HUES64 (cell line): ENCODE data around the gene GPR142. TPM values are rescaled to one million over a fixed set of nuclear protein-coding genes. Genes with fewer than 3 reads are reported as not detected.

Experiments
- H3K27ac ChIP-seq: 2 replicates; pipeline ENCODE4 v1.7.0; 2013; ENCODE audit warnings: low read depth, low read length, inconsistent platforms
- H3K27me3 ChIP-seq: 2 replicates; pipeline ENCODE4 v1.6.1; 2013; ENCODE audit warnings: mild to moderate bottlenecking, low read length; ENCODE audit not compliant: insufficient read depth
- H3K36me3 ChIP-seq: 2 replicates; pipeline ENCODE4 v1.6.1; 2013; ENCODE audit warnings: mild to moderate bottlenecking, low read length; ENCODE audit not compliant: insufficient read depth
- H3K4me1 ChIP-seq: 2 replicates; pipeline ENCODE4 v1.6.1; 2013; ENCODE audit warnings: mild to moderate bottlenecking, low read length, moderate library complexity; ENCODE audit not compliant: insufficient read depth
- H3K4me3 ChIP-seq: 2 replicates; pipeline ENCODE4 v1.5.1; 2013; ENCODE audit warnings: mild to moderate bottlenecking, low read length, moderate library complexity
- H3K9ac ChIP-seq: 2 replicates; pipeline ENCODE4 v1.6.1; 2013; ENCODE audit warnings: mild to moderate bottlenecking, low read depth, low read length
- H3K9me3 ChIP-seq: 2 replicates; pipeline ENCODE4 v1.6.1; 2013; ENCODE audit warnings: low read depth, low read length; ENCODE audit not compliant: insufficient read depth
- WGBS: fragments of 150-250, 120-280 bp; methylation state at CpG from one replicate; pipeline ENCODE4 v1.1.7; 2013; ENCODE audit warnings: missing lambda C conversion rate; 5-methylcytosine and 5-hydroxymethylcytosine counted together
- polyA plus RNA-seq, 2 experiments: library from polyadenylated mRNA; stranded (reverse); fragments of 50-300 nt; gene quantifications; one replicate each; pipeline ENCODE4 v1.2.3, GENCODE V29; 2013

GPR142 gene, protein sequence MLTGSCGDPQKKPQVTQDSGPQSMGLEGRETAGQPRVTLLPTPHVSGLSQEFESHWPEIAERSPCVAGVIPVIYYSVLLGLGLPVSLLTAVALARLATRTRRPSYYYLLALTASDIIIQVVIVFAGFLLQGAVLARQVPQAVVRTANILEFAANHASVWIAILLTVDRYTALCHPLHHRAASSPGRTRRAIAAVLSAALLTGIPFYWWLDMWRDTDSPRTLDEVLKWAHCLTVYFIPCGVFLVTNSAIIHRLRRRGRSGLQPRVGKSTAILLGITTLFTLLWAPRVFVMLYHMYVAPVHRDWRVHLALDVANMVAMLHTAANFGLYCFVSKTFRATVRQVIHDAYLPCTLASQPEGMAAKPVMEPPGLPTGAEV
- polyA plus RNA-seq (2013, experiment 1 of 2) = not detected
- polyA plus RNA-seq (2013, experiment 2 of 2) = not detected

DNA sequence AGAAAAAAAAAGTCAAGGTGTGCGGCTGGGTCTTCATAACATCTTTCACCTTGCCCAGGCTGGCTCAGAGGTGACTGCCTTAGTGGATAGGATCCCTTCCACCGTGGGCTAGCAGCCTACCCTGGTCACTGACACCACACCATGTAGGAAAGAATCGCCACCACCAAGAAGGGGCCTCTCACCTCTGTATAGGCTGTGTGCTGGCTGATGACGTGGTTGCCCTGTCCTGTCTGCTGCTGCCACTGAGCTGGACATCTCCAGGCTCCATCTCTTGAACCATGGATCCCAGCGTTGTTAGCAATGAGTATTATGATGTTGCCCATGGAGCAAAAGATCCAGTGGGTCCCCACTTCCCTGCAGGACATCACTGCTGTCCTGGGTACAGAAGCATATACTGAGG, at the start of gene GPR142:
Gene GPR142 (plus strand): TSS at position 301 of the 400 bp plus-strand sequence. CDS start 2,035 bp downstream, outside the sequence.
- Histone ChIP-seq H3K27me3 (no peaks in the 10 kb centered on the region), H3K4me3 (no peak within 1 kb of the TSS)
- WGBS = 83% methylated on average over 5 of the region's 5 CpGs

DNA sequence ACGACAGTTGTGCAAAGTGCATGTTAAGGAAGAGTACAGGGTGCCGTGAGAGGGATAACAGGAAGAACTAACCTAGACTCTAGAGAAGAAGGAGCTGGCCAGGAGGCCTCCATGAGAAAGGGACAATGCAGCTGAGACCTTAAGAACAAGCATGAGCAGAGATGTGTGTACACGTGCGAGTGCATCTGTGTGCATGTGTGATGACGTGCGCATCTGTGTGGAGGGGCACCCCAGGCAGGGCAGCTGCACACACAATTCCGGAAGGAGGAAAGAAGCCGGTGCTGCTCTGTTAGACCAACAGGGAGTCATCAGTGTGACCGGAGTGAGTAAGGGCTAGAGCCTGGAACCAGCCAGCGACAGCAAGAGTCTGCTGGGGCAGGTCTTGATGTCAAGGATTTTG, 48.9 kb upstream of the GPR142 start:
- H3K4me1 ChIP-seq = no peaks in the 10 kb centered on the region
- 0 out of 2 replicates have a peak, but pooled peaks cover 2% of the 10 kb centered on the region for H3K27me3 ChIP-seq
- H3K4me3 ChIP-seq = no peak overlapping the region
- no peaks in the 10 kb centered on the region for H3K9me3 ChIP-seq
- no peak overlapping the region for H3K9ac ChIP-seq
- WGBS = 94% methylated on average over 10 of the region's 10 CpGs
- no peak overlapping the region for H3K27ac ChIP-seq
- H3K36me3 ChIP-seq = no peaks in the 10 kb centered on the region

More for the DNA sequence above, at the start of gene GPR142:
- no peaks in the 10 kb centered on the region for H3K9me3 ChIP-seq
- peaks cover 6% of the 10 kb centered on the region; the same call in 1 of the 2 replicates for H3K4me1 ChIP-seq
- H3K27ac ChIP-seq = no peak within 1 kb of the TSS
- no peak within 1 kb of the TSS for H3K9ac ChIP-seq
- no peaks in the 10 kb centered on the region for H3K36me3 ChIP-seq

DNA sequence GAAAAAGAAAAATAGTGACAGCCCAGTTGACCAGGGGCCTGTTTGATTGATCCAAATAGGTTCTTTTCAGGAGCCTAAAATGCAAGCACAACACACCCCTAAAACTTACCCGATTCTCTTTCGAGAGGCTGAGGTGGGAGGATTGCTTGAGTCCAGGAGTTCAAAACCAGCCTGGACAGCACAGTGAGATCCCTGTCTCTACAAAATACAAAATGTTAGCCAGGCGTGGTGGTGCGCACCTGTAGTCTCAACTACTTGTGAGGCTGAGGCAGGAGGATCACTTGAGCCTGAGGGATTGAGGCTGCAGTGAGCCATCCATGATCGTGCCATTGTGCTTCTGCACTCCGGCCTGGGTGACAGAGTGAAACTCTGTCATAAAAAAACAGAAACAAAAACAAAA, 42.8 kb upstream of the GPR142 start:
- 84% methylated on average over 6 of the region's 6 CpGs for WGBS
- Histone ChIP-seq H3K9me3 (no peaks in the 10 kb centered on the region), H3K27ac (no peak overlapping the region), H3K27me3 (peaks cover 34% of the 10 kb centered on the region), H3K4me1 (peaks cover 5% of the 10 kb centered on the region), H3K4me3 (no peak overlapping the region), H3K9ac (no peak overlapping the region), H3K36me3 (no peaks in the 10 kb centered on the region)

DNA sequence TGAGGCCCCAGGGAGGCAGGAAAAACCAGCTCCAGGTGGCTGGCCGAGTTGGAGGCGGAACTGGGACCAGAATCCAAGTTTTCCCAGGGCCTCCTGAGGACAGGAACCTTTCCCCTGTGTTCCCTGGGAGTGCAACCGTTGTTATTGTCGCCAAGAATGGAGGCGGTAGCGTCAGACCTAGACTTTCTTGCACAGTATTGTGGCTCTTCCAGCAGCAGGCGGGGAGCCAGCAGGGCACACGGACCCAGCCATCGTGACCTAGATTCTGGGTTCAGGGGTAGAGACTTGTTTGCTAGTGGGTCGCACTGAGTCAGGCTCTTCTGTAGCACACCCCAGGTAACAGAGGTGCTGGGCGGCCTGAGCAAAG, 41.9 kb upstream of the GPR142 start:
- peak overlapping the region; percentile 57; the same call in 1 of the 2 replicates for H3K4me3 ChIP-seq

DNA sequence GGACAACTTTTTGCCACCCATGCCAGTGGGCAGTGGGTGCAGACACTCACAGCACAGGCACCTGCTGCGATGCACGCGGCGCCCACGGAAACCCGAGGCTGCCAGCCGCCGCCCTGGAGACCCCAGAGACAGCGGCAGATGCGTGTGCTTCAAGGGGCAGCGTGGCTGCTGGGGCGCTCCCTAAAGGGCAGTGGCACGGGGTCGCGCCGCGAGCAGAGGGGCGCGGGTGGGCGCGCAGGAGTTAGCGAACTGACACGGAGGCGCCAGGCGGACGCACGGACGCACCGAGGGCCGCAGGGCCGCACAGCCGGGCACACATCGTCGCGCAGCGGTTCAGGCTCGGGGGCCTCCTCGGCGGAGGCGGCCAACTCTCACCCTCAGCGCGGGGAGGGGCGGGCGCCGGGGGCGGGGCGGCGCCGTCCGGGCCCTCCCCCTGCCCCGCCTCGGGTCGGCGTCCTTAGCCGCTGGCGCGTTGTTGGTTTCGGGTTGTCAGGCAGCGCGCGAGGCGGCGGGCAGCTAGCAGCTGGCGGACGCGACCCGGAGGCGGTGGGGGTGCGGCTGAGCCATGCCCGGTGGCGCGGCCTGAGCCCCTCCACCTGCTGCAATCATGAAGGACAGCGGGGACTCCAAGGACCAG, 41.4 kb upstream of the GPR142 start, which contains the start of gene KIF19:
Gene KIF19 (plus strand): TSS at position 484 of the 637 bp plus-strand sequence. CDS start 124 bp downstream, at position 608.
- H3K4me1 ChIP-seq = peaks cover 5% of the 10 kb centered on the region
- H3K9ac ChIP-seq = peak within 1 kb of the TSS; percentile 38; the same call in 1 of the 2 replicates
- H3K9me3 ChIP-seq = no peaks in the 10 kb centered on the region
- H3K4me3 ChIP-seq = peak within 1 kb of the TSS; percentile 57
- H3K36me3 ChIP-seq = no peaks in the 10 kb centered on the region
- H3K27me3 ChIP-seq = peaks cover 34% of the 10 kb centered on the region
- H3K27ac ChIP-seq = no peak within 1 kb of the TSS
- 4% methylated on average over 73 of the region's 73 CpGs for WGBS

More for the DNA sequence above, 41.9 kb upstream of the GPR142 start:
- H3K27me3 ChIP-seq = peaks cover 34% of the 10 kb centered on the region
- 56% methylated on average over 11 of the region's 11 CpGs for WGBS
- no peak overlapping the region for H3K9ac ChIP-seq
- H3K27ac ChIP-seq = no peak overlapping the region
- H3K4me1 ChIP-seq = peaks cover 5% of the 10 kb centered on the region
- no peaks in the 10 kb centered on the region for H3K9me3 ChIP-seq
- no peaks in the 10 kb centered on the region for H3K36me3 ChIP-seq

DNA sequence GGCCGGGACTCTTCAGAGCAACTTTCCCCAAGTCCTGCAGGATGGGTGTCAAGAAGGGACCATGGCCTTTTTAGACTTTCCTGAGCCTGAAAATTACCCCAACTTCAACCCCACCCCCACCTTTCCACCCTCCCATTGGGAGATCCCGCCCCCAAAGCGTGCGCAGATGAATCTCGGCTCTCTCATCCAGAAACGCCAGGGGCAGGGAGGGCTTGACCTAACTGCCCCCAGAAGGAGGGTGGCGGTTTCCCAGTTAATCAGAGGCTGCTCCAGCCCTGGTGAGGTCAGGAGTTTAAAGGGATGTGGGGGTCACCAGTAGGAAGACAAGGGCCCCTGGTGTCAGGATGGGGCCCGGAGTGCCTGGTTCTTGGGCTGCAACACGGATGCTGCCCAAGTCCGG, 40.8 kb upstream of the GPR142 start:
- Histone ChIP-seq H3K9ac (no peak overlapping the region), H3K9me3 (no peaks in the 10 kb centered on the region), H3K27me3 (peaks cover 32% of the 10 kb centered on the region), H3K27ac (no peak overlapping the region), H3K4me1 (peaks cover 5% of the 10 kb centered on the region), H3K36me3 (no peaks in the 10 kb centered on the region), H3K4me3 (peak overlapping the region; percentile 57)
- 33% methylated on average over 10 of the region's 10 CpGs for WGBS

DNA sequence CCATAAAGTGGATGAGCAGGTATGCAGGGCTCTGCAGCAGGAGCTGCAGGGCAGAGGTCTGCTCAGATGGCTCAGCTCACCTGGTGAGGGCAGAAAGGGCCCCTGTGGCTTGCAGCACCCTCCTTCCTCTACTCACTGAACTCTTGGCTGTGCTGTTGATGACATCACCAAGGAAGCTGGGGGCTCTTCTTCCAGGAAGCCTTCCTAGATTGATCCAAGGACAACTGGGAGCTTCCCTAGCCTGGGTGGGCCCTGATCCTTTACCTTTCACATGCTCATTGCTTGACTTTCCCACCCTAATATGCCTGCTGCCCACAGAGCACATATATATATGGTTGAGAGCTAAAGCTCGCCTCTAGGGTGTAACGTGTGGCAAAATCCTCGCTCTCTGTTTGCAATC, 38.8 kb upstream of the GPR142 start:
- H3K4me3 ChIP-seq = no peak overlapping the region
- 87% methylated on average over 3 of the region's 3 CpGs for WGBS
- no peak overlapping the region for H3K27ac ChIP-seq
- H3K9ac ChIP-seq = no peak overlapping the region
- no peaks in the 10 kb centered on the region for H3K9me3 ChIP-seq
- H3K36me3 ChIP-seq = no peaks in the 10 kb centered on the region
- peaks cover 32% of the 10 kb centered on the region for H3K27me3 ChIP-seq
- peaks cover 10% of the 10 kb centered on the region for H3K4me1 ChIP-seq

DNA sequence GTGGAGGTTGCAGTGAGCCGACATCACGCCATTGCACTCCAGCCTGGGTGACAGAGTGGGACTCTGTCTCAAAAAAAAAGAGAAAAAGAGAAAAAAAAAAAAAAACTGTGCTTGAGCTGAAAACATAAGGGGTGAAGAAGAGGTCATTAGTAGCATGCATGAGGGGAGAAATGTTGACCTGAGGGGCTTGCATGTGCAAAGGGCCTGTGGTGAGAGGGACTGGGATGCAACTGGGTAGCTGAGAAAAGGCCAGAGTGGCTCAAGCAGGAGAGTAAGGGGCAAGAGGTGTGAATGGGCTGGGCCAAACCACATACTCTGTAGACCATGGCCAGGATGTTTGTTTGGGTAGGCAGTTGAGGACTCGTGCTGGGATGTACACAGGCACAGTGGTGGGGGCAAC, 37.9 kb upstream of the GPR142 start:
- 94% methylated on average over 3 of the region's 3 CpGs for WGBS
- Histone ChIP-seq H3K4me3 (no peak overlapping the region), H3K4me1 (peaks cover 10% of the 10 kb centered on the region)

DNA sequence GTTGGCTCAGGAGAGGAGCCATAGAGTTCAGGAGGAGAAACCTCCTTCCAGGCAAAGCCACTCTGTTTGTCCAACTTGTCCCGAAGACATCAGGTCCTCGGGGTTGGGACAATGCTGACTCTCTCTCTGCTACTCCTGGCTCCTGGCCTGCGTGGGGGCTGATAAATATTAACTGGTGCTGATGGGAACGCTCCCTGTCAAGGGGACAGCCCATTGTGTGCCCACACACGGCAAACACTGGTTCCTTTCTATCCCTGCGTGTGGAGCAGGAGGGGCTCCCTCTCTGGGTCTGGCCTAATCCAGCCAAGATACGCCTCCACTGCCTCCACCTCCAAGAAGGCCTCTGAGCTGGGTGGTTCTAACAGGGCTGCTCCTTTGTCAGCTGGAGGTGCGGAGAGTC, 36.9 kb upstream of the GPR142 start:
- H3K27me3 ChIP-seq = peaks cover 19% of the 10 kb centered on the region
- H3K27ac ChIP-seq = no peak overlapping the region
- WGBS = 78% methylated on average over 8 of the region's 8 CpGs
- H3K4me3 ChIP-seq = no peak overlapping the region
- no peak overlapping the region for H3K9ac ChIP-seq
- 0 out of 2 replicates have a peak, but pooled peaks cover 7% of the 10 kb centered on the region for H3K9me3 ChIP-seq
- H3K36me3 ChIP-seq = no peaks in the 10 kb centered on the region
- H3K4me1 ChIP-seq = peaks cover 10% of the 10 kb centered on the region

More for the DNA sequence above, 37.9 kb upstream of the GPR142 start:
- Histone ChIP-seq H3K9ac (no peak overlapping the region), H3K27ac (no peak overlapping the region), H3K27me3 (peaks cover 29% of the 10 kb centered on the region), H3K9me3 (0 out of 2 replicates have a peak, but pooled peaks cover 5% of the 10 kb centered on the region), H3K36me3 (no peaks in the 10 kb centered on the region)

DNA sequence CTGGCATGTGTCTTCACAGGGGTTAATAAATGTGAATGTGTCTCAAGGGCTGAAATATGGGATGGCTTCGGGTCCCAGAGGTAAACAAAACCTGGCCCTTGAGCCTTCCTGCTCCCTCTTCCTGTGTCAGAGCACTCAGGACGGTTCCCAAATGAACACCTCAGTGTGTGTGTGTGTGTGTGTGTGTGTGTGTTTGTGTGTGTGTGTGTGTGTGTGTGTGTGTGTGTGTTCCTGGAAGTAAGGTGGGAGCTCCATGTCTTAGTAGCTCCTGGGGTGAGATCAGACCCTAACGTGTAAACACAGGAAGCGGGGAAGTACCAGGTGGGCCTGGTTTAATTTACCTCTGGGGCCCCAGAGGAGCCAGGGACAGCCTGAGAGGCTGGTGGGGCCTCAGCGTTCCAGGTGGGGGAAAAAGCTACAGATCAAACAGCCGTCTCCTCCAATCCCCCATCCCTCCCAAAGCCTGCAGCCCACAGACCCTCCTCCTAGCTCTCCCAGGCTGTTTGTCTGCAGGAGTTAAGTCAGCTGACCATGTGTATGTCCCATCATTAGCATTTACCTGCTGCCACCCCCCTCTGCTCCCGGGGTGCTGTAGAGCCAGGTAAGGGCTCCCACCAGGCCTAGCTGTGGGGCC, 35.2 kb upstream of the GPR142 start:
- 0 out of 2 replicates have a peak, but pooled peaks cover 7% of the 10 kb centered on the region for H3K9me3 ChIP-seq
- 63% methylated on average over 7 of the region's 7 CpGs for WGBS
- peaks cover 4% of the 10 kb centered on the region for H3K4me1 ChIP-seq
- no peak overlapping the region for H3K9ac ChIP-seq
- no peak overlapping the region for H3K4me3 ChIP-seq
- H3K36me3 ChIP-seq = no peaks in the 10 kb centered on the region
- peaks cover 2% of the 10 kb centered on the region for H3K27me3 ChIP-seq
- H3K27ac ChIP-seq = no peak overlapping the region
